MM.1S (cell line): Measurements from ENCODE around the gene NUTF2.

Source experiments
- EZH2 ChIP-seq: fragments of 300-600 bp; sonication (generic); optimal IDR thresholded peaks from 2 replicates; pipeline ENCODE3; 2017; ENCODE audit warnings: low read depth, mild to moderate bottlenecking, antibody characterized with exemption, low read length, mixed read lengths
- TF ChIP-seq, protein P1 (sequence below): fragments of 300-600 bp; sonication (generic); IDR thresholded peaks from 2 replicates; pipeline ENCODE4 v1.5.1; 2016; ENCODE audit warnings: antibody characterized with exemption, low read length, mixed read lengths

GRCh38 chr16:67845291-67846062, 1.3 kb upstream of the NUTF2 start:
- TF ChIP-seq, protein P1, sequence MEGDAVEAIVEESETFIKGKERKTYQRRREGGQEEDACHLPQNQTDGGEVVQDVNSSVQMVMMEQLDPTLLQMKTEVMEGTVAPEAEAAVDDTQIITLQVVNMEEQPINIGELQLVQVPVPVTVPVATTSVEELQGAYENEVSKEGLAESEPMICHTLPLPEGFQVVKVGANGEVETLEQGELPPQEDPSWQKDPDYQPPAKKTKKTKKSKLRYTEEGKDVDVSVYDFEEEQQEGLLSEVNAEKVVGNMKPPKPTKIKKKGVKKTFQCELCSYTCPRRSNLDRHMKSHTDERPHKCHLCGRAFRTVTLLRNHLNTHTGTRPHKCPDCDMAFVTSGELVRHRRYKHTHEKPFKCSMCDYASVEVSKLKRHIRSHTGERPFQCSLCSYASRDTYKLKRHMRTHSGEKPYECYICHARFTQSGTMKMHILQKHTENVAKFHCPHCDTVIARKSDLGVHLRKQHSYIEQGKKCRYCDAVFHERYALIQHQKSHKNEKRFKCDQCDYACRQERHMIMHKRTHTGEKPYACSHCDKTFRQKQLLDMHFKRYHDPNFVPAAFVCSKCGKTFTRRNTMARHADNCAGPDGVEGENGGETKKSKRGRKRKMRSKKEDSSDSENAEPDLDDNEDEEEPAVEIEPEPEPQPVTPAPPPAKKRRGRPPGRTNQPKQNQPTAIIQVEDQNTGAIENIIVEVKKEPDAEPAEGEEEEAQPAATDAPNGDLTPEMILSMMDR, result no peak
- TF ChIP-seq EZH2, result no peak
